ENCODE results near the gene TBC1D2.

The TBC1D2 gene

DNA sequence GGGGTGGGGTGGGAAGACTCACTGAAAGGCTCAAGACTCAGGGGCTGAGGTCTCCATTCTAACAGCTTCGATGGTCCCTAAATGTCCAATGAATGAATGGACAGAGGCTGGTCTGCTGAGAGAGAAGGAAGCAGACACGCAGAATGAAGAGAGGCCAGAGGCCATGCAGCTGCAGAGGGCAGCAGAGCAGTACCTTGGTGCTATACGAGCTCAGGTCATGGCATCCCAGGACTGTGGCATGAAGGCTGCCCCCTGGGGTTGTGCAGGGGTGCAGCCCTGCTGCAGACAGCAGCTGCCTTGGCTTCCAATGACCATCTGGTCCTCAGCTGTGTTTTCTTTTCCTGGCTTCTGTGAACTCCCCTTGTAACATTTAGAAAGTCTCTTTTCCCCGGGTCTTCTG, 47.8 kb downstream of the TBC1D2 start:
- no peak for DNase-seq
- H3K4me3 ChIP-seq = no peak overlapping the region
- no peaks in the 10 kb centered on the region for H3K9me3 ChIP-seq
- H3K27me3 ChIP-seq = no peaks in the 10 kb centered on the region
- intact Hi-C loops (cut with DNase I; ENCODE audit: low total_unique reads) = no loop called here
- H3K4me1 ChIP-seq = peaks cover 0 to 7% (median 0%) of the 10 kb centered on the region in 4 donors
- H3K27ac ChIP-seq = no peak overlapping the region
- TF ChIP-seq, protein P1, sequence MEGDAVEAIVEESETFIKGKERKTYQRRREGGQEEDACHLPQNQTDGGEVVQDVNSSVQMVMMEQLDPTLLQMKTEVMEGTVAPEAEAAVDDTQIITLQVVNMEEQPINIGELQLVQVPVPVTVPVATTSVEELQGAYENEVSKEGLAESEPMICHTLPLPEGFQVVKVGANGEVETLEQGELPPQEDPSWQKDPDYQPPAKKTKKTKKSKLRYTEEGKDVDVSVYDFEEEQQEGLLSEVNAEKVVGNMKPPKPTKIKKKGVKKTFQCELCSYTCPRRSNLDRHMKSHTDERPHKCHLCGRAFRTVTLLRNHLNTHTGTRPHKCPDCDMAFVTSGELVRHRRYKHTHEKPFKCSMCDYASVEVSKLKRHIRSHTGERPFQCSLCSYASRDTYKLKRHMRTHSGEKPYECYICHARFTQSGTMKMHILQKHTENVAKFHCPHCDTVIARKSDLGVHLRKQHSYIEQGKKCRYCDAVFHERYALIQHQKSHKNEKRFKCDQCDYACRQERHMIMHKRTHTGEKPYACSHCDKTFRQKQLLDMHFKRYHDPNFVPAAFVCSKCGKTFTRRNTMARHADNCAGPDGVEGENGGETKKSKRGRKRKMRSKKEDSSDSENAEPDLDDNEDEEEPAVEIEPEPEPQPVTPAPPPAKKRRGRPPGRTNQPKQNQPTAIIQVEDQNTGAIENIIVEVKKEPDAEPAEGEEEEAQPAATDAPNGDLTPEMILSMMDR (IDR thresholded peaks at IDR 0.05) = no peak
- H3K36me3 ChIP-seq = peaks cover 0 to 51% (median 25%) of the 10 kb centered on the region in 3 donors

- intact Hi-C loops (cut with DNase I; ENCODE audit: low total_unique reads) = no loop called here
- peaks cover 0 to 7% (median 0%) of the 10 kb centered on the region in 4 donors for H3K4me1 ChIP-seq
- DNase-seq = no peak
- H3K36me3 ChIP-seq = peaks cover 0 to 44% (median 25%) of the 10 kb centered on the region in 3 donors
- H3K4me3 ChIP-seq = no peak overlapping the region
- TF ChIP-seq, protein P1 (IDR thresholded peaks at IDR 0.05) = no peak
- H3K27ac ChIP-seq = no peak overlapping the region
- no peaks in the 10 kb centered on the region for H3K9me3 ChIP-seq
- no peaks in the 10 kb centered on the region for H3K27me3 ChIP-seq
These were observed 48.7 kb downstream of the TBC1D2 start for GRCh38 chr9:98206754-98207153.

- H3K4me1 ChIP-seq = peaks cover 0 to 7% (median 0%) of the 10 kb centered on the region in 4 donors
- H3K27ac ChIP-seq = no peak overlapping the region
- no peak for DNase-seq
- no peak overlapping the region for H3K4me3 ChIP-seq
- no peaks in the 10 kb centered on the region for H3K9me3 ChIP-seq
- peaks cover 0 to 37% (median 14%) of the 10 kb centered on the region in 3 donors for H3K36me3 ChIP-seq
- no peaks in the 10 kb centered on the region for H3K27me3 ChIP-seq
- TF ChIP-seq, protein P1 (IDR thresholded peaks at IDR 0.05) = no peak
- intact Hi-C loops (cut with DNase I; ENCODE audit: low total_unique reads) = loop anchor here (2.0 kb wide), 1 partner anchor 58 kb away; no protein-coding TSS in a partner anchor
These were observed 50.8 kb downstream of the TBC1D2 start for GRCh38 chr9:98204692-98205091.

- intact Hi-C loops (cut with DNase I; ENCODE audit: low total_unique reads) = no loop called here
- peaks cover 0 to 37% (median 14%) of the 10 kb centered on the region in 3 donors for H3K36me3 ChIP-seq
- no peak overlapping the region for H3K4me3 ChIP-seq
- H3K9me3 ChIP-seq = no peaks in the 10 kb centered on the region
- TF ChIP-seq, protein P1 (IDR thresholded peaks at IDR 0.05) = no peak
- no peak overlapping the region for H3K27ac ChIP-seq
- no peak for DNase-seq
- peaks cover 0 to 7% (median 0%) of the 10 kb centered on the region in 4 donors for H3K4me1 ChIP-seq
- H3K27me3 ChIP-seq = no peaks in the 10 kb centered on the region
These were observed 52.3 kb downstream of the TBC1D2 start for GRCh38 chr9:98203153-98203552.

GRCh38 chr9:98202252-98202651, 53.2 kb downstream of the TBC1D2 start:
- intact Hi-C loops (cut with DNase I; ENCODE audit: low total_unique reads) = no loop called here
- no peaks in the 10 kb centered on the region for H3K9me3 ChIP-seq
- peaks cover 0 to 31% (median 14%) of the 10 kb centered on the region in 3 donors for H3K36me3 ChIP-seq
- TF ChIP-seq, protein P1 (IDR thresholded peaks at IDR 0.05) = no peak
- DNase-seq = no peak
- no peaks in the 10 kb centered on the region for H3K27me3 ChIP-seq
- no peak overlapping the region for H3K27ac ChIP-seq
- H3K4me1 ChIP-seq = peaks cover 0 to 7% (median 0%) of the 10 kb centered on the region in 4 donors
- no peak overlapping the region for H3K4me3 ChIP-seq

- H3K36me3 ChIP-seq = peaks cover 0 to 31% (median 14%) of the 10 kb centered on the region in 3 donors
- intact Hi-C loops (cut with DNase I; ENCODE audit: low total_unique reads) = no loop called here
- DNase-seq = no peak
- H3K4me3 ChIP-seq = no peak overlapping the region
- TF ChIP-seq, protein P1 (IDR thresholded peaks at IDR 0.05) = no peak
- no peak overlapping the region for H3K27ac ChIP-seq
- H3K4me1 ChIP-seq = peaks cover 0 to 7% (median 0%) of the 10 kb centered on the region in 4 donors
- no peaks in the 10 kb centered on the region for H3K27me3 ChIP-seq
- no peaks in the 10 kb centered on the region for H3K9me3 ChIP-seq
These were observed 53.7 kb downstream of the TBC1D2 start for GRCh38 chr9:98201749-98202148.
